CD4-positive, alpha-beta T cell treated with Interferon alpha-2 for 1 hour (primary cell): ENCODE results near the gene COPS7B.

Source experiments
- DNase-seq, 2 donors: peaks; one replicate each; pipeline ENCODE4 v3.0.0-alpha.2; 2020 to 2022

COPS7B gene

DNA sequence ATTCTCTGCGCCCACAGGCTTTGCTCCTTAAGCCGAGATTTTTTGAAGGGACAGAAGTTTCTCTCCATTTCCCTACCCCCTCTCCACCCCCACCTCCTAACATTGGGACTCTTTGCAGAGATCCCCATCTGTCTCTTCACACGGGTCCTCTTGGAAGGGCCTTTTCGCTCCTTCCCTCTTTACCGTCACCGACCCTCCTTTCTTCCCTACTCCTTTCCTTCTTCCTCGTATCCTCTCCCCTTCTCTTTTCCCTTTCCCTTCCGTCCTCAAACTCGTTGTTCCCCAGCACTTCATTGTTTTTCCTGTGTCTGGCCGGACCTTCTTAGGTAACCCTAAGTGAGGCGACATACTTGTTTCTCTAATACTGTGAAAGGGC is 660 bp downstream of the COPS7B start:
- DNase-seq: no peak

DNA sequence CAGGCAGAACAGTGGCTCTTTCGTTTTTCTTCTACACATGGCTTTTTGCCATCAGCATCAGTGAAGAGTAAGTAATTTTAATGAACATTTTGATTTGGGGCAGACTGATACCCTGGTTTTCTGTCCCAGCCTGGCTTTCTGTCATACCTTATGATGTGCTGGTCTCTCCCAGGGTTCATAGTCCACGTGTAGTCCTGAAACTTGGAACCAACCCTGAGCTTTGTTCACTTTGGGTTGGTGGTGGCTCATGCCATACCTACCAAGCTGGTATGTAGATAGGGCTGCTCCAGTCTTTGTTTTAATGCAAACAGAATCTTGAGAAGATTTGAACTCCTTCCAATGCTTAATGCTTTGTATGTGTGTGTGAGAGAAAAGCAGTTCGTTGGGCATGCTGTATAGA is 4.9 kb downstream of the COPS7B start:
- DNase-seq: no peak

DNA sequence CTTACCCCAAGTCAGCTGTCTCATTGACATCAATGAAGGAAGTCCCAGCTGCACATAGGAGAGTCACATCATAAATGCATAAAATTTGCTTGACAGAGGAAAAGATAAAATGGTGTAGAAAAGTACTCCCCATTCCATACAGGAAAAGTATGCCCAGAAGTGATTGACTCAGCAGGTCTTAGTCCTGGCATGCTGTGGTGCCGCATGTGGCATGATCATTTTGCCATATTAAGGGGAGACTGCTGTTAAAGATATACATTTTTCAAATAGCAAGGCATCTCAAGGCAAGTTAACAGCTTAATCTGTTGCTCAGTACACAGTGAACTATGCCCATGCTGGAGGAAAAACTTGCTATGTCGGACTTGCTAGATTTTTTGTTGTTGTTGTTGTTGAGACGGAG is 8.1 kb downstream of the COPS7B start:
- DNase-seq: no peak

DNA sequence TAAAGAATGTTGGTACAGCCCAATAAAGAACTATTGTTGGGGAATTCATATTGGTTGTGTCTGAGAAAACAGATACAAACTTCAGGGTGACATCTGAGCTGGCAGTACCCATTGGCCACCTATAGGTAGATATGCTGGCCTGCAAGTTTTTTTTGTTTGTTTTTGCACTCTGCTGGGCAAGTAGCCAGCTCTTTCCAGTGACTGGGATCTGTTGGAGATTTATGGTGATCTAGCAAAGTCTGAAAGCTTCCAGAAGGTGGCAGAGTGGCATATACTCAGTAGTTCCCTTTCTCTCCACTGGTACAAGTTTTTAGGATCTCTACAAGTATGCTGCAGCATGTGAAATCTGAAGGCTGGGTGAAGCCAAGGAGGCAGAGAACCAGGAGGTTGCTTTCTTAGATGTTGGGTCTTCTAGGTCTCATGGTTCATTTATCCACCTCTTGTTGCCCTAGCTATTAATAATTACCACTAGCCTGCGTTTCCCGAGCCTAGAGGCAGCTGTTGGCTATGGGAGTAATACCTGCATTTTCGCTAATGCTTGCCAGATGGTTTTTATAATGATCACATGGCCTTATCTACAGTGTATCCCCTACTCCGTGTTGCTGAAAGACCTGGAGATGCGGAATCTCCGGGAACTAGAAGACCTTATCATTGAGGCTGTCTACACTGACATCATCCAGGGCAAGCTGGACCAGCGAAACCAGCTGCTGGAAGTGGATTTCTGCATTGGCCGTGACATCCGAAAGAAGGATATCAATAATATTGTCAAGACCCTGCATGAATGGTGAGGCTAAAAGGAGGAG is 9.5 kb downstream of the COPS7B start:
- DNase-seq: no peak

DNA sequence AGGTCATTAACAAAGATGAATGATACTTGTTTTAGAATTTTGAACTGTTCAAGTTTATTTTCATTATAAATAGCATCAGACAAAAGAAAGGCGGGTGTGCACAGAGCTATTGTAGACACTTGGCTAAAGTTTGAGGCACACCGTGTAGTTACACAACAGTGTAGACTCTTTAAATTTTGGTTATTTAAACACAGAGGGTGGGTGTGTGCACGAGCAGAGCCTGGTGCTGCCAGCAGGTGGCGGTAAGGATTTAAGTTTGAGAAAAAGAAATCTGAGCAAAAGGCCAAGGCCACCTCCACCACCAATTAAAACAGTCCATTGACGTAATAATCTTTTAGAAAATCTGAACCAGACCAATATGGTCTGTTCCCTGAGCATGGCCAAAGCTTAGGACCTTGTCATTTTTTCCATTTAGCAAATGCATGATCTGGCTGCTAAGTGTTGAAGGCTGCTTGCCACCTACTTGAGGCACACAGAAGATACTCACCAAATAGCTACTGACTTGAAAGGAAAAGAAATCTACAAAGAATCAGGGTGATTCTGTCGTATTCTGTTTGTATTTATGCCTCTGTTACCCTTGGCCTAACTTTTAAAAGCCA is 14.3 kb downstream of the COPS7B start:
- peak in 1 of 2 donors; percentile 41 for DNase-seq

DNA sequence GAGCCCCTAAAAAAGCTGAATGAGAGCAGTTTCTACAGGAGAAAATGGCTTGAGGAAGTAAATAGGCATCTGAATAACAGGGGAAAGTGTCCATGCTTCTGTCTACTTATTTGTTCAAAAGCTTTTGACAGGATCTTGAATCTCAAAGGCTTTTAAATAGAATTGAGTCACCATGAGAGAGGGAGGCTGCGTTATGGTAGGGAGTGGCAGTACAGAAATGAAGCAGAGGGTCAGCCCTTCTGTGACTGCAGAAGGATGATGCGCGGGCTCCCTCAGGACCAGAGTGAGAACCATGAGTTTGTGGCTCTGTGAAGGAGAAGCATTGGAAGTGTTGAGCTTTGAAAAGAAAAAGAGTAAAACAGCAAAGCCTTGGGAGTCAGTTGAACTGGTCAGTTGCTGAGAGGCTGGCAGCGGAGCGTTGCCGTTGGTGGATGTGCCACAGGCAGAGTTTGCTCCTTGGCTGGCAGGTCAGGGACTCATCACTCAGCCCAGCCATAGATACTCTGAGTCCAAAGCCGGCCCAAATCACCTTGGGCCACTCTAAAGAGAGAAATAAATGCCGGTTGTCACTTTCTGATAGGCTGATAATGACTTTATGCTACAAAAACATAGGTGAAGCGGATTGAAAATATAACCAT is 17.4 kb downstream of the COPS7B start:
- no peak for DNase-seq

DNA sequence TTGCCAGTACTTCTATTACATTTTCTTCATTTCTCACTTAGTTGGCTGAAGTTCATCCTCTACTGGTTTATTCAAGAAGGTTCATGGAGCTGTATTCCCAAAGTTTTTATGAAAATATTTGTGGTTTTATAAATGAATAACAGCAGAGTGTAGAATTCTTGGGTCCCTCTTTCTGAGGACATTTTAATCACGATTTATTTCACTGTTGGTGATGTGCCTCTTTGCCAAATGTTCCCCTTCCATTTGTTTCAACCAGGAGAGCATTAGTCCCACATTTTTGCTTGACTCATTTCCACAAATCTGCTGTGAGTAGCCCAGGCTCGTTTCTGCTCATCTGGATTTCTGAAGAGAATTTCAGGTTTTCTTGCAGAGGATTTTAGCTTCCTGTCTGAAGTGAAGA is 20.8 kb downstream of the COPS7B start:
- DNase-seq: no peak

DNA sequence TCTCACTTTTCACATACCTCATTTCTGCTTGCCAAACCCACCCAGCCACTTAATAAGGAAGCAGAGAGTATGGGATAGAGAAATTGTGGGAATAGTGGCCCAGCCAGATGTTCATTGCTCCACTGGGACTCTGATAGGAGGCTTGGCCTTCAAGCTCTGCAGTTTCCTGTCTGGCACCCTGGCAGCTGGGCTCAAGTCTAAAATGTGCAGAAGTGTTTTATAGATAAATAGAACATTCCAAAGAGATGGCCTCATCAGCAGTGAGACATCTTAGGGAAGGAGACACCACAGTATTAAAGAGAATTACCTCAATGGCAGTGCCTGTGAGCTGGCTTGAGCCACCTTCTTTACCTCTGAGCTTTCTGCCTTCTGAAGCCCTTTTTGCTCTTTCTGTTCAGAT is 24.7 kb downstream of the COPS7B start:
- DNase-seq: no peak

DNA sequence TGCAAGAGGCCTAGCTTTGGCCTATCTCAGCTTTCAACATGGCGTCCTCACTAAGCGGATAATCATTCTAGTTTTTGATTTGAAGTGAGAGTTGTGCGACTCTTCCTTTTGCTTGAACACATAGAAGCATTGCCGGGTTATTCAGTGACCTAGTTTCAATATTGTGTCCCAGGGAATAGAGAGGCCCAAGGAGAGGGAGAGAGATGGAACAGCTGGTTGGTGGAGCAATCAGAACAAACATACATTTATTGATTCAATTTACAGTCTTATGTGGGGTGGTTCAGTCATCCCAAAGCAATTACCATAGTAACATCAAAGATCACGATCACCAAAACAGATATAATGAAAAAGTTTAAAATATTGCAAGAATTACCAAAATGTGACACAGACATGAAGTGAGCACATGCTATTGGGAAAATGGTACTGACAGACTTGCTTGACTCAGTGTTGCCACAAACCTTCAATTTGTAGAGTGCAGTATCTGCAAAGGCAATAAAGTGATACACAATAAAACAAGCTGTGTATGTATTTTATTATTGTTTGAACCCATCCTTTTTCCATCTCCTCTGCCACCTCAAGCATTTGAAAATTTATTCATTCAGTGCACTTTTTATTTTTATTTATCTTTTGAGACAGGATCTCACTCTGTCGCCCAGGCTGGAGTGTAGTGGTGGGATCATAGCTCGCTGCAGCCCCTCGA is 30.2 kb downstream of the COPS7B start:
- DNase-seq: no peak

DNA sequence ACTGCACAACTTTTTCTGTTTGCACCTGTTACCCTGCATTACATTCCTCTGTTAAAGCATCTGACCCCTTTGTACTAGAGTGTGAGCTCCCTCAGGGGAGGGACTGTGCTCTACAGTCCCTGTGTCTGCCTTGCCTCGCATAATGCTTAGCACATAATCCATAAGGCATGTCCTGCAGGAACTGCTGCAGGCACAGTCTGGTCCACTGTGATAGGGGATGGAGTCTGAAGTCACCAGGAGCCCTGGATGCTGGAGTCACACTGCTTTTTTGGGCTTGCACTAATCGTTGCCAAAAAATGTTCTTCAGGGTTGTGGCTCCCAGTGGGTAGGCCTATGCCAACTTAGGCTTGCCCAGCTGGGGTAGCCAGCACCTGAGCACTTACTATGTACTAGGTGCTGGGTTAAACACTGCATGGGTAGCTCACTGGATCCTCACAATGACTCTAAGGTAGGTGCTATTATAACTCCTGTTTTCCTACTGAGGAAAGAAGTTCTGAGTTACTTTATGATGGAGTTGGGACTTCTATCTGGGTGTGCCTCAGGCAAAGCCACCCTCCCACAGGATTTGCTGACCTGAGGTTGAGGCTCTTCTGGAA is 33.3 kb downstream of the COPS7B start:
- no peak for DNase-seq

DNA sequence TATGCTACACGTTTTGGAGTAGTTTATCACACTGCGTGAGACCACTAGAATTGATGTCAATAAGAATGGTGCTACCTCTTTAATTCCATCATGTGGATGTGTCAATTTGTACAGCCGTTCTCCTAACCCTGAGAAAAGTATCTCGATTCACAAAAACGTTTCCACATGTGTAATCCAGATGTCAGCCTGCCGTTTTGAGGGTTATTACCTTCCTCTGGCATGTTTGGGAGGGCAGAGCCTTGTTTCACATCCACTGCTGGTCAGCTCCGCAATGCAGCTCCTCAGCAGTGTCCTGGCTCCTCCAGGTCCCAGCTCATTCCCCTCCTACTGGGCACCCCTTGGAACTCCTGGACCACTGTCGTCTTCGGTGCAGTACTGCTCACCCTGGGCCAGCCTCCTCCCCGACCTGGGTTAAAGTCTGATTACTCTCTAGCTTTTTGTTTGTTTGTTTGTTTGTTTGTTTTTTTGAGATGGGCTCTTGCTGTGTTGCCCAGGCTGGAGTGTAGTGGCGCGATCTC is 34.6 kb downstream of the COPS7B start:
- DNase-seq: no peak

DNA sequence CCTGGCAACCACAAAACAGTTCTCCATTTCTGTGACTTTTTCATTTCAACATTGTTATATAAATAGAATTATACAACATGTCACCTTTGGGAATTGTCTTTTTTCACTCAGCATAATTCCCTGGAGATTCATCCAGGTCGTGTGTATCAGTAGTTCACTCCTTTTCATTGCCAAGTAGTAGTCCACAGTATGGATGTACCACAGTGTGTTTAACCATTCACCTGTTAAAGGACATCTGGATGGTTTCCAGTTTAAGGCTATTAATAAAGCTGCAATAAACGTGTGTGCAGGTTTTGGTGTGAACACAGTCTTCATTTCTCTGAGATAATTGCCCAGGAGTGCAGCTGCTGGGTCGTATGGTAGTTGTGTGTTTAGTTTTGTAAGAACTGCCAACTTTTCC is 35.7 kb downstream of the COPS7B start:
- DNase-seq: no peak

DNA sequence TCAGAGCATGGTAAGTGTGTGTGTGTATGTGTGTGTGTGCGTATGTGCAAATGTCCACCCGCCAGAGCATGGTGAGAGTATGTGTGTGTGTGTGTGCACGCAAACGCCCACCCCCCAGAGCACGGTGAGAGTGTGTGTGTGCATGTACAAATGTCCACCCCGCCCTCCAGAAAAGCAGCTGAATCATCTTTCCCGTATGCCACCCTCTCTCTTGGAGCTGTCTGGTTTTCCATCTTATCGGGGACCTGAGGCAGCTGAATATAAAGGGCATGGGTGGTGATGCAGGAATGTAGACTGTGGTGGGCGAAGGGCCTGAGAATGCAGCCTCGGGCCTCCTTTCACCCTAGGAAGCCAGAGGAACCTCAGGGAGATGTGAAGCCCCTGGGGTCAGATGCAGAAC is 66.9 kb downstream of the COPS7B start:
- no peak for DNase-seq

DNA sequence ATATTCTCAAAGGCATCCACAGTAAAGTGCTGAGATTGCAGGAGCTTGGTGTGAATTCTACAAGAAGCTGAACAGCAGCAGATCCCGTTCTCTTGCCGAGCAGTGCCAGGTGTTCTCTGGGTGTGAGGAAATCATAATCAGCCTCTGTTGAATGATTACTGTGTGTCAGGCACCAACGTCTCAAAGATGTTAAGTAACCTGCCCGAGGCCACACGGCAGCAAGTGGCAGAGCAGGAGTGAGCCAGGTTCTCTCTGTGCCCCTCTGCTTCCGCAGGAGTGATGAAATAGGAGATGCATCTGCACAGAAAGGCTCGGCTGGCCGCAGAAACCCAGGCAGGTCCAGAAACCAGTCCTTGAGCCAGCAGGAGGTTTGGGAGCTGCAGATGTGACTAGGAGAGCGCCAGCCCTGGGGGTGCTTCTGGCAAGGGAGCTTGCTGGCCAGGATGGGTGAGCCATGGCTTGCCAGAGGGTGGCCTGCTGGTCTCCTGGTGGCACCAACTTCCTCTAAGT is 68.4 kb downstream of the COPS7B start:
- no peak for DNase-seq

DNA sequence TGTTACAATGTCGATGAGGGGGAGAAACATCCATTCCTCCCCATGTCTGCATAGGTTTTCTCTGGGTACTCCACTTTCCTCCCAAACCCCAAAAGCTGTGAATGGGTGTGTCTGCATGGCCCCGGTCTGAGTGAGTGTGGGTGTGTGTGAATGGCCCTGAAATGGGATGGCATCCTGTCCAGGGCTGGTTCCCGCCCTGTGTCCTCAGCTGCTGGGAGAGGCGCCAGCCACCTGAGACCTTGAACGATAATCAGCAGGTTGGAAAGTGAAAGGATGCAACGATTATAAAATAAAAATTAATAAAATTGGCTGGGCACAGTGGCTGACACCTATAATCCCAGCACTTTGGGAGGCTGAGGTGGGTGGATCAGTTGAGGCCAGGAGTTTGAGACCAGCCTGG is 70.7 kb downstream of the COPS7B start:
- DNase-seq: no peak
